NCI-H2196 (cell line): ENCODE measurements around the gene ZCWPW1.
A peak's percentile ranks its signal among the peaks of the same experiment; 100 is the strongest.
"Not testable (repeated sequence)": the region's sequence is repeated elsewhere in the genome, so short reads cannot be mapped to it uniquely, and the experiment has no call there.

ENCODE experiments used
- DNase-seq: peaks from one replicate; lab custom pipeline; 2025; ENCODE audit not compliant: unreplicated experiment; lab: John Stamatoyannopoulos, UW

ZCWPW1 gene

DNA sequence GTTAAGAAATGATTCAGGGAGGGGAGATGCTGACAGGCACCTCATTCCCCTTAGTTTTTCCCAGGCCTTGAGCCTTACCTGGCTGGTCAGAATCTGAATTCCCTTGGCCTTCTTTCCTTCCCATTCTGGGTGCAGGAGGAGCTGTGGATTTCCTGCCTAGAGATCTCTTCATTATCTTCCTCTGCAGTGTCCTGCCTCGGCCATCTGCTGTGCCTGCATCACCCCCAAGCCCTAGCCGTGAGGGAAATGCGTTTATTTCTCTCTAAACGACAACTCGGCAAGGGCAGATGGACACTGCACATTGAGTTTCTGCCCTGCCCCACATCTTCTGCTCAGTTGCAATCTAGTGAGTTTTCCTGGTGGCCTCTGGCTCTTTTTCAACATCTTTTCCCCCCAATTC is 26.7 kb downstream of the ZCWPW1 start:
- no peak for DNase-seq

DNA sequence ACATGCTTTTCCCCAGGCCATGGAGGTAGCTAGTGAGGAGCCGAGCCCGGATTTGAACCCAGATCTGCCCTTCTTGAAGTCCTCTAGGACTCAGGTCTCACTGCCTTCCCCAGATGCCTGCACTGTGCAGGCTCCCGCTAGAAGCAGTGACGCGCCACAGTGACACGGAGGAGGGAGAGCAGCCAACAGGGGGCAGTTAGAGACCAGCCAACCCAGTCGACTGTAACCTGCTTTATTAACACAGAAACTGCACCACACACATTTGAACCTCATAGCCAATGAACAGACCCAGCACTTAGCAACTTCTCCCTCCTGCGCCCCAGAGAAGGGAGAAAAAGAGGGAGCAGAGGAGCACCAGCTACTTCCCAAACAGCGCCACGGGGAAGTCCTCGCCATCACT is 27.8 kb downstream of the ZCWPW1 start:
- DNase-seq = no peak

- DNase-seq = no peak
Observed at GRCh38 chr7:100400041-100400440, 28.5 kb downstream of the ZCWPW1 start.

DNA sequence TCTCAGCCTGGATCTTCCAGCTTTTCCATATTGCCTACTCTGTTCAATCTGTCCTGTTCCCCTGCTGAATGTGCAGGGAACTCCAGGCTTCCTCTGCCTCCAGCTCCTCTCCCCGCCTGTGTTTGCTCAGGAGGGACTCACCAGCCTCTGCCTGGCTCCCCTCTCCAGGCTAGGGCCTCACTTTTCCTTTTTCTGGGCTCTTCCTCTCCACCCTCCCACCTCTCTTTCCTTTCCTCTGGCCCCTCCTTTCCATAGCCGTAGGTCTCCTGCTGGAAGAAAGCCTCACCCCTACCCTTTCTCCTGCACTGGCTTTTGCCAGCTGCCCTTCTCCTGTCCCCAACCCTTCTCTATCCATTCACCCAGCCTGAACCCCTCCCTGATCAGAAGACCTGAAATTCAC is 30.3 kb downstream of the ZCWPW1 start:
- no peak for DNase-seq

- no peak for DNase-seq
Observed at GRCh38 chr7:100397315-100398081, 31.0 kb downstream of the ZCWPW1 start.

DNA sequence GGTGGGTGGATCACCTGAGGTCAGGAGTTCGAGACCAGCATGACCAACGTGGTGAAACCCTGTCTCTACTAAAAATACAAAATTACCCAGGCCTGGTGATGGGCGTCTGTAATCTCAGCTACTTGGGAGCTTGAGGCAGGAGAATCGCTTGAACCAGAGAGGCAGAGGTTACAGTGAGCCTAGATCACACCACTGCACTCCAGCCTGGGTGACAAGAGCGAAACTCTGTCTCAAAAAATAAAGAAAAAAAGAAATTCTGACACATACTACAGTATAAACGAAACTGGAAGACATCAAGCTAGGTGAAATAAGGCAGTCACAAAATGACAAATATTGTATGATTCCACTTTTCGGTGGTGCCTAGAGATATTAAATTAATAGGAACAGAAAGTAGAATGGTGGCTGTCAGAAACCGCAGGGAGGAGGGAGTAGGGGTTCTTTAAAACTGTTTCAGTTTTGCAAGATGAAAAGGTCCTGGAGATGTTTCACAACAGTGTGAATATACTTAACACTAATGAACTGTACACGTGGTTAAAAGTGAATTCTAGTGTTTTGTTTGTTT is 32.0 kb downstream of the ZCWPW1 start:
- no peak for DNase-seq

GRCh38 chr7:100394077-100394476 is 34.4 kb downstream of the ZCWPW1 start:
- no peak for DNase-seq

DNA sequence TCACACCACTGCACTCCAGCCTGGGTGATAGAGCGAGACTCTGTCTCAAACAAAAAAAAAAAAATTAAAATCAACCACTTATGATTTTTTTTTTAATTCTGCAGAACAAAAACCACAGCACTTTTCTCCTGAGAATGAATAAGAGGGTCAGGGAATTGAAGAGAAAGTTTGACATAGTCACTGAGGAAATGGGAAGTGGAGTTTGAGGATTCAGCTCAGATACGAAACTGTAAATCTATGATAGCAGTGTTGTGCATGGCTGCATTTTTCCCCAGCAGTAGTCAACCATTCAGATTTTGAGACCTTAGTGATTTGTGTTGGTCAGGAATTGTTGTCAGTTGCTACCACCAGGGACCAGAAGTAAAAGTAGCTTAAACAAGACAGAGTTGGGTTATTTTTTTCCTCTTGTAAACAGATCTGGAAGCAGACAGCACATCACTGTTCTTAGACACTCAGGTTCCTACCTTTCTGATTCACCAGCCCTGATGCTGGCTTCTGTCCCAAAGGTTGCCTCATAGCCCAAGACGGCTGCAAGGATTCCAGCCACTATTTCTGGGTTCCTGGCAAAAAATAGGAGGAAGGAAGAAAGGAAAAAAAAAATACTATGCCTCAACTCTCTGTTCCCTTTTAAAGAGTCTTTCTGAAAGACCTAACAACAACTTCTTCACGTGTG is 35.1 kb downstream of the ZCWPW1 start:
- DNase-seq = no peak

GRCh38 chr7:100390286-100391009 is 38.1 kb downstream of the ZCWPW1 start:
- DNase-seq = no peak

DNA sequence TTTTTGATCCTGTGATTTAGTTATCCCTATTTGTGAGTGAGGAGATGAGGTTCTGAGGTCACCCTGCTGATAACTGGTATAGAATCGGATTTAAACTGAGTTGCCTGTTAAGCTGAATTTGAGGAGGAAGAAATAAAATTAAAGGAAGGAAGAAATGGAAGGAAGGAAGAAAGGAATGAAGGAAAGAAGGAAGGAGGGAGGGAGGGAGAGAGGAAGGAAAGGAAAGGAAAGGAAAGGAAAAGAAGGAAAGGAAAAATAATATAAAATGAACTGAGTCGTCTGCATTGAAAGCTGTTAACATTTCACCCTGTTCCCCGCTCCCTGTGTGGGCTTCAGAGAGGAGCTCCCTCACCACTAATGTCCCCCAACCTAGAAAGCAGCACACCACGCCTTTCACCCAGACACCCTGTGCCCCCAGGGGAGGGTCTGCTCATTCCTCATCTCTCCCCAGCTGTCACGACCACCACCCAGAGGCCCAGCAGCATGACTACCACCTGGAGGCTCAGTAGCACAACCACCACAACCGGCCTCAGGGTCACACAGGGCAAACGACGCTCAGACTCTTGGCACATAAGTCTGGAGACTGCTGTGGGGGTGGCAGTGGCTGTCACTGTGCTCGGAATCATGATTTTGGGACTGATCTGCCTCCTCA is 38.9 kb downstream of the ZCWPW1 start:
- DNase-seq = no peak

- DNase-seq = no peak
Observed at GRCh38 chr7:100387695-100388094, 40.8 kb downstream of the ZCWPW1 start.

GRCh38 chr7:100386940-100387339 is 41.6 kb downstream of the ZCWPW1 start:
- DNase-seq = no peak

DNA sequence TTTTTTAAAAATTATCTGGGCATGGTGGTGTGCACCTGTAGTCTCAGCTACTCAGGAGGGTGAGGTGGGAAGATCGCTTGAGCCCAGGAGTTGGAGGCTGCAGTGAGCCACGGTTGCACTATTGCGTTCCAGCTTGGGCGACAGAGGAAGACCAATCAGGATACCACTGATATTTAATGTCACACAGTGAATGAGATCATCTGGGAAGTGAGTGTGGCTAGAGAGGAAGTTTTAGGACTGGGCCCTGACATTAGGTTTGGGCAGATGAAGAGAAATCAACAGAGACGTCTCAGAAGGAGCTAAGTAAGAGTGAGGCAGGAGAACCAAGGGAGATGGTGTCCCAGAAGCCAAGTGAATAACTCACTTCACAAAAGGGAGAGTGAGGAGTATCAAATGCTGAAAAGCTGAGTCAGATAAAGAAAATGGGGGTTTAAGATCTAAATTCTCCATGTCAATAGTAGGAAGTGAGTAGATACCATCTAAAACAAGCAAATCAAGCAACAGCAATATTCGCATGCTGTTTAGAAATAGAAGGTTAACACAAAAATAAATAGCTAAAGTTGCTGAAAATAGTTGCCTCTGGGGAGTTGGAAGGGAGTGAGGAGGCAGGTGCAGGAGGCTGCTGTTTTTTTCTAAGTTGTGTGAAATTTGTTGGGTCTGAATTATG is 43.7 kb downstream of the ZCWPW1 start:
- DNase-seq = no peak

GRCh38 chr7:100382234-100382853 is 46.2 kb downstream of the ZCWPW1 start:
- peak; percentile 75 for DNase-seq

DNA sequence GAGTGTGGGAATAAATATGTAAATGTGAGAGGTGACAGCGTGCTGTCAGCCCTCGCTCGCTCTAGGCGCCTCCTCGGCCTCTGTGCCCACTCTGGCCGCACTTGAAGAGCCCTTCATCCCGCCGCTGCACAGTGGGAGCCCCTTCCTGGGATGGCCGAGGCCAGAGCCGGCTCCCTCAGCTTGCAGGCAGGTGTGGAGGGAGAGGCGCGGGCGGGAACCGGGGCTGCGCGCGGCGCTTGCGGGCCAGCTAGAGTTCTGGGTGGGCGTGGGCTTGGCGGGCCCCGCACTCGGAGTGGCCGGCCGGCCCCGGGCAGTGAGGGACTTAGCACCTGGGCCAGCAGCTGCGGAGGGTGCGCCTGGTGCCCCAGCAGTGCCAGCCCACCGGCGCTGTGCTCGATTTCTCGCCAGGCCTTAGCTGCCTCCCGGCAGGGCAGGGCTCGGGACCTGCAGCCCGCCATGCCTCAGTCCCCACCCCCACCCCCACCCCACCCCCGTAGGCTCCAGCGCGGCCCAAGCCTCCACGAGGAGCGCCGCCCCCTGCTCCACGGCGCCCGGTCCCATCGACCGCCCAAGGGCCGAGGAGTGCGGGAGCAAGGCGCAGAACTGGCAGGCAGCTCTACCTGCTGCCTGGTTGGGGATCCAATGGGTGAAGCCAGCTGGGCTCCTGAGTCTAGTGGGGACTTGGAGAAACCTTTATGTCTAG is 46.8 kb downstream of the ZCWPW1 start:
- DNase-seq = not testable (repeated sequence)

DNA sequence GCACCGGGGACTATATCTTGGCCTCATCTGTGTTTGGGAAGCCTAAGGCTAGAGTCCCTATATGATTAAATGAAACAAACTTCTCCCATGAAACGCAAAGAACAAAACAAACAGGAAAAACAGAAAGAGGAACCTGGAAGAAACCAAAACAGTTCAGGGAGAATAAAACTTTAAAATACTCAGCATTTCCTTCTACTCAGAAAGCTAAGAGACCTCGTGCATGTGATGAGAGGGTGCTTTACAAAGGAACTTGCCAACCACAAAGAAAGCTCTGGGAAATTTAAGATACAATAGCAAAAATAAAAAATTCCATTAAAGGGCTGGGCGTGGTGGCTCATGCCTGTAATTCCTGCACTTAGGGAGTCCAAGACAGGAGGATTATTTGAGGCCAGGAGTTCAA is 48.3 kb downstream of the ZCWPW1 start:
- no peak for DNase-seq

- DNase-seq = no peak
Observed at GRCh38 chr7:100378114-100378755, 50.3 kb downstream of the ZCWPW1 start.

DNA sequence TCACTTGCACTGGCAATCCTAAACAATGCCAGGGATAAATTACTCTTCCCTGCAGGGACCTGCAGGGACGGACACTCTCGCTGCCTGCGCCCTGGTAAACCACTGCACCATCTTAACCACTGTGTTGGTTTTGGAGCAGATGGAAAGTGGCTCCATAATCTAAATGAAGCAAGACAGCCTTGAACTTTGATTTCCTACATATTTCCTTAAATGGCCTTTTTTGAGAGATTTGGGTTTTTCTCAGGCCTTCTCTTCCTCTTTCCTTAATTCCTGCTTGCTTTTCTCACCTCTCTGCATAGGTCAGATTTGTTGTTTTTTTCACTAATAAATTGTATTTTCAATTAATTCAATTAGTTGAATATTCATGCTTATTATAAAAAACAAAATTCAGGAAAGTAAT is 52.4 kb downstream of the ZCWPW1 start:
- no peak for DNase-seq

- DNase-seq = no peak
Observed at GRCh38 chr7:100374601-100375000, 53.9 kb downstream of the ZCWPW1 start.
